Ishikawa (cell line): Measurements from ENCODE around the gene PSPN.

ENCODE experiments used
- EP300 ChIP-seq: IDR thresholded peaks from 2 replicates; pipeline ENCODE4 v1.6.1; 2012; ENCODE audit warnings: borderline replicate concordance
- NFIC ChIP-seq: IDR thresholded peaks from 2 replicates; pipeline ENCODE4 v1.6.1; 2012
- YY1 ChIP-seq: IDR thresholded peaks from 2 replicates; pipeline ENCODE4 v1.6.1; 2012; ENCODE audit warnings: low read depth
- ZBTB7A ChIP-seq: IDR thresholded peaks from 2 replicates; pipeline ENCODE4 v1.6.1; 2012; ENCODE audit warnings: low read depth

- no peak for TF ChIP-seq EP300
- TF ChIP-seq ZBTB7A, result no peak
- no peak for TF ChIP-seq NFIC
- no peak for TF ChIP-seq YY1
These were observed 11.6 kb upstream of the PSPN start for GRCh38 chr19:6387372-6387771.
